Measurements from ENCODE around the gene CD58. TPM values are rescaled to one million over a fixed set of nuclear protein-coding genes. Genes with fewer than 3 reads are reported as not detected.
A peak's percentile ranks its signal among the peaks of the same experiment; 100 is the strongest.

Gene CD58
- total RNA-seq, 1 donor = 42.0 TPM

GRCh38 chr1:116485071-116485735 lies 85.6 kb downstream of the CD58 start:
- no peak overlapping the region for H3K4me3 ChIP-seq (ENCODE audit: low read depth, low read length)
- TF ChIP-seq CTCF (IDR thresholded peaks at IDR 0.05; ENCODE audit: insufficient read depth, low read length) = peak; percentile 86
- peak; percentile 89 for DNase-seq (ENCODE audit: low read depth)

DNA sequence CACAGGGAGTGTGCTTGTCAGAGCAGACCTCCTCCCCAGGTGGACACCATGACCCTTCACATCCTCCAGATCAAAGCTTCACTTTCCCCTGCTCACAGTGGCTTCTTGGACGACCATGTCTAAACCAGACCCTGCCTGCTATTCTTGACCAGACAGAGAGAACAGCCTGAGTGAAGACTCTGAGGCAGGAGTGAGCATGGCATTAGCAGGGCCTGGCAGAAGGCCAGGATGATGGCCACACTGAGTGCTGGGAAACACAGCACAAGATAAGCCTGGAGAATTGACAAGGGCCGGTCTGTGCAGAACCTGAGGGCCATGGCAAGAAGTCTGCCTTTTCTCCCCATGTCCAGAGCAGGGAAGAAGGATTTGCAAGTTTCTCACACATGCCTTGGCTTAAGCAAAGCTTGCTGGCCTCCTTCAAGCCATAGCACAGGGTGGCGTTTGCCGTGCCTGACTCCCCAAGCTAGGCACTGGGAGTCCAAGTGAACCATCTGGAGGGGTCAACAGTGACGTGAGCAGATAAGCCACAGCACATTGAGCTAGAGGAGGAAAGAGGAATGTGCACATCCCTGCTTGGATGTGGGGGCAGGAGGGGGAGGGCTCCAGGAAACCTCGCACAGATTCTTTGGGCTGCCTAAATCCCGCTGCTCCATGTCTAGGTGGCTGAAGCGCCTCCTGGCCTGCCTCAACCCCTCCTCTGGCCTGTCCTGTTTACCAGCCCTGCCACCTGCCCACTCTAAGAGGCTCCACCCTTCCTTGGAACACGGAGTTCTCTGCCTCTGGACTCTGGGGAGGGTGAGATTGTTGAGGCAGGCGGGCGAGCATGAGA lies 87.1 kb downstream of the CD58 start:
- no peak overlapping the region for H3K4me3 ChIP-seq (ENCODE audit: low read depth, low read length)
- DNase-seq (ENCODE audit: low read depth) = peak; percentile 26
- no peak for TF ChIP-seq CTCF (IDR thresholded peaks at IDR 0.05; ENCODE audit: insufficient read depth, low read length)

DNA sequence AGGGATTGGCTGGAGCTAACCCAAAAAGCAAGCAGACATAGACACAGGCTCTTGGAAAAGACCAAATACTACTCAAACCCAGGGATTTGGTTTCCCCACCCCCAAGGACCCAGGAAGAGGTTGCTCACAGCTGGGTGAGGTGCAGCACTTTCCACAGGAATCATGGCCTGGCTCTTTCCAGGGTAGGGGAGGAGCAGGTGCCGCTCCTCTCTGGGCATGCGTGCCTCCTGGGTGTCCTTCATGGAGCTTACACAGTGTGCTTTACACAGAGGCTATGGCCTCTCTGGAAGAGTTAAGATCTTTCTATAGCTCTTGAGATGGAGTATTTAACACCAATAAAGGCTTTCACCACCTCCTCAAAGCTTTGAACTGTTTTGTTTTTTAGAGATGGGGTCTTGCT lies 88.3 kb downstream of the CD58 start:
- no peak for TF ChIP-seq CTCF (IDR thresholded peaks at IDR 0.05; ENCODE audit: insufficient read depth, low read length)
- no peak for DNase-seq (ENCODE audit: low read depth)
- no peak overlapping the region for H3K4me3 ChIP-seq (ENCODE audit: low read depth, low read length)

- no peak overlapping the region for H3K4me3 ChIP-seq (ENCODE audit: low read depth, low read length)
- TF ChIP-seq CTCF (IDR thresholded peaks at IDR 0.05; ENCODE audit: insufficient read depth, low read length) = no peak
- no peak for DNase-seq (ENCODE audit: low read depth)
Observed at GRCh38 chr1:116481934-116482333, 88.9 kb downstream of the CD58 start.

DNA sequence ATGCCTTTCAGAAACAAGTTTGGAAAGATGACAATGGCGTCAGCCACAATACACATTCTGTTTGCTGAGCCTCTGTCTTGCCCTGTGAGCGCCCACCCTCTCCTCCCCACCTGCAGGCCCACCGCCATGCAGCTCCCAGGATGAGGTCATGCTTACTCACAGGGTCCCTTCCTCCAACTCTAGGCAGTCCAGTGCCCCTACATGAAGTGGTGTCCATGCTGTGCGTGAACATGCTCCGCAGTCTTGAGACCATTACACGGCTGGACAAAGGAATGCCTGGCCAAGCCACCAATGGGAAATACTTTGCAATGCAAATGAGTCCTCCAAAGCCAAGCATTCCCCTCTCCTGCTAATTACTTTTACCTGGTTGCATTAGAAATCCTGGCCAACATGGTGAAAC lies 92.2 kb downstream of the CD58 start:
- no peak for TF ChIP-seq CTCF (IDR thresholded peaks at IDR 0.05; ENCODE audit: insufficient read depth, low read length)
- DNase-seq (ENCODE audit: low read depth) = no peak
- no peak overlapping the region for H3K4me3 ChIP-seq (ENCODE audit: low read depth, low read length)

DNA sequence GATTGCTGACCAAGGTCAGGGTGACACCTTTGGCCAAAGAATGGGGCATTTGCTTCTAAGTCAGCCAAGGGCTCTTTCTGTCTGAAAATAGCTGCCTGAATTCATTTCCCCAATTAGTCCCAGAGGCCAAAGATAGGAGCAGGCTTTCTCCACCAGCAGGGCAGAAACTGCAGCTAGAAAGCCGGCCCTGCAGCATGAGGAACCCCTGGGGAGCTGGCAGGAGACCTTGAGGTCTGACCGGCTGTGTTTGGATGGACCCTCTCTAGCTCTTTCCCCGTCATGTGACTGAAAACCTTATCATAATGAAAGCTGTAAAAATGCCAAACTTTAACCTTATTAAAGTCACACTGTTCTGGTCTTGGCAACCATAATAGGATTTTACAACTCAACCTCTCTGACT lies 93.4 kb downstream of the CD58 start:
- no peak overlapping the region for H3K4me3 ChIP-seq (ENCODE audit: low read depth, low read length)
- no peak for DNase-seq (ENCODE audit: low read depth)
- TF ChIP-seq CTCF (IDR thresholded peaks at IDR 0.05; ENCODE audit: insufficient read depth, low read length) = no peak

Data from fibroblast of the aortic adventitia (primary cell).